Cardiac septum (tissue), 1 donor: ENCODE results near the gene NXF1. TPM values are rescaled to one million over a fixed set of nuclear protein-coding genes. Genes with fewer than 3 reads are reported as not detected.
A peak's percentile ranks its signal among the peaks of the same experiment; 100 is the strongest.
"Not testable (repeated sequence)": the region's sequence is repeated elsewhere in the genome, so short reads cannot be mapped to it uniquely, and the experiment has no call there.

Experiments used
- DNase-seq: peaks from one replicate; pipeline ENCODE4 v3.0.0-alpha.2; 2020; ENCODE audit warnings: low spot score
- intact Hi-C: fragments of 100-400 bp; cut with DNase I; formaldehyde crosslinking; loops from one replicate; pipeline ENCODE4 v1.14.0; 2022
- total RNA-seq: library from RNA; stranded (reverse); fragmentation: NEBNext Ultra II Directional; extraction: Animal tissue kit (Norgen Biotek cat#: 25700); gene quantifications from one replicate; pipeline ENCODE4 v1.2.1, GENCODE V29; 2021
- donor health status: DM: no; HTN: no; CAD: no.

Gene NXF1
- total RNA-seq, 1 donor from 2014 or later: 36.7 TPM

DNA sequence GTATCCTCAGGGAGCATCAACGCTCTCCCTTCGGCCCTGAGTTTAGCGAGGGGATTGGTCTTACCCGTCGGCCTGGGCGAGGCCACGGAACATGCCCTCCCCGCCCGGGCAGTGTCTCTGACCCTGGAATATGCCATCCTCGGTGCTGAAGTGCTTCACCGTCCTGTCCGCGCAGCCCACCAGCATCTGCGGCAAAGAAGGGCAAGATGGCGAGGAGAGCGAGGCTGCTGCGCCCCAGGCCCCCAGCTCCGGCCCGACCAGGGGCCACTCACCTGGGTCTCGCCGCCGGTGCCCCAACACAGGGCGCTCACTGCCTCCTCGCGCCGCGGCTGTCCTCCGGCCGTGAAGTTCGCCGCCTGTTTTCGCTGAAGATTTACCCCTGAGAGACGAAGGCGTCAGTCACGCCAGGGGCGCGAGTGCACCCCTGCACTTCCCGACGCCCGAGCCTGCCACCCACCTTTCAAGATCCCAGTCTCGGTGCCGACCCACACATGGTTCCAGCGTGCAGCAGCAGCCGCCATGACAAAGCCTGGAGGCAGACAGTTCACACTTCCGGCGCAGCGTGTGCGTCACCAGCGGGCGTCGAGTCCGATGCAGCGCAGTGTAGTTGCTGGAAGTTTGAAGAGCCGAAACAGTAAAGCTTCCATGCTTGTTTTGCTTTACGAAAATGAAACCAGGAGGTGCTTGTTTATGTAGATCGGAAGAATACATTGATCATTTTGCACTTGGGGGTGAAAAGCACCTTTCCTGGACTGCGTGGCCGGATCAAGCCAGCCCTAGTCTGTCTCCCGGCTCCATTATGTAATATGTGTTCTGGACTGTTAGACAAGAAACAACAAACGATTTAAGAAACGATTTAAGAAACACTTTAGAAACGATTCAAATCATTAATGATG is 34.1 kb upstream of the NXF1 start, which contains the start of gene WDR74:
TSS of gene WDR74 (minus strand) at position 541 of the 896 bp plus-strand sequence. CDS start at position 521, 20 bp downstream.
- intact Hi-C loops: loop anchor here (2.0 to 5.0 kb wide), 2 partner anchors 52 to 112 kb away; partner anchors contain the start of genes HNRNPUL2, TMEM179B and TTC9C
- peak; percentile 97 for DNase-seq

DNA sequence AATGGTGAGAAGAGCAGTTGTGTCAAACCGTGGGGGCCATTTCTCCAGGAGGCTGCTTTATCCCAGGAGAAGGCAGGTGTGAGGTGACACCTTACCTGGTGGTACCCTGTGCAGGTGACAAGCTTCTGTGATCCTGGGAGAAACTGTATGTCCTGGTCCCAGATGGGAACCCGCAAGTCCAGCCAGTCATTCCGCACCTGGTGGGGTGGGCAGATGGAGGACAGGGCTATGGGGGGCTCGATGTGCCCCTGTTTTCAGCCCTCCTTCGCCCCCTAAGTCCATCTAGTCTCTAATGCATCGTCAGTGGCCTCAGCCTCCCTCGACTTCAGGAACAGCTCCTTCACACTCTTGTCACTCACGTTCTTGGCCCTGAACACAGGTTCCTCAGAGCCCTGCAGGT is 30.1 kb upstream of the NXF1 start:
- no peak for DNase-seq
- intact Hi-C loops: loop anchor here (5.0 kb wide), 1 partner anchor 108 kb away; the partner anchor contains the start of genes HNRNPUL2 and TTC9C

DNA sequence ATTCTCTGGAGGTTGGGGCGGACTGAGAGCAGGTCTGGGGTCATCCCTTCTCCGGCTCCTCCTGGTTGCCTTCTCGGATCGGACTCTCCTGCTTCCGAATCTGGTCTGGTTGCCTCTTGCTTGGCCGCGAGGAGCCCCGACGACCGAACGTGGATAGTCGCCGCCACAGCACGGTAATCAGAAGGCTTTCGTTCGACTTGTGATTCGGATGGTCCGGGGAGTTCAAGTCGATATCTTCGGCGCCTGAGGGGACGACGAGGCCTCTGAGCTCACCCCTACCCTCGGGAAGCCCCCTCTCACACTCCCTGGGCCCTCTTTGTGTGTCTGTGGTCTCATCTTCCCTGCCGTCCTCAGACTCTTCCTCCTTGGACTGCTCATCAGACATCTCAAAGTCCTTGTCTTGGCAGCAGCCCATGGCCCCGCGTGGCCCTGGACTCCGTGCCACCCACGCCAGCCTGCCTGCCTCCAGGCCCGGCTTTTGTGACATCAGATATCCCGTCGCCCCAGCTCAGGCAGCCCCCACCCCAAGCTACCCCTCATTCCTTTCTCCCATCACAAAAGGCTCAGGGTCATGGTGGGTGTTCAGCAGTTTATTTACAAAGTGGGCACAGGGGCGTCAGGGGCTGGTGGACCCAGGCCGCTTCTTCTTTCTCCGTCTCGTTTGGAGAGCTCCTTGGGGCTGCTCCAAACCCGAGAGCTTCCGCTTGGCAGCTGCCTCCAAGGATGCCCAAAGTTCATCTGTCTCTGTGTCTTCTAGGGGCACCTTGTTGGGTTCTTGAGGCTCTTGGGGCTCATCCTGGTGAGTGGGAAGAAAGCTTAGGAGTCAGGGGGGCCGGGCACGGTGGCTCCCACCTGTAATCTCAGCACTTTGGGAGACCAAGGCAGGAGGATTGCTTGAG is 27.3 kb upstream of the NXF1 start, which contains the start of gene TEX54:
TSS of gene TEX54 (minus strand) at position 506 of the 899 bp plus-strand sequence.
- no peak for DNase-seq
- intact Hi-C loops: no loop called here

DNA sequence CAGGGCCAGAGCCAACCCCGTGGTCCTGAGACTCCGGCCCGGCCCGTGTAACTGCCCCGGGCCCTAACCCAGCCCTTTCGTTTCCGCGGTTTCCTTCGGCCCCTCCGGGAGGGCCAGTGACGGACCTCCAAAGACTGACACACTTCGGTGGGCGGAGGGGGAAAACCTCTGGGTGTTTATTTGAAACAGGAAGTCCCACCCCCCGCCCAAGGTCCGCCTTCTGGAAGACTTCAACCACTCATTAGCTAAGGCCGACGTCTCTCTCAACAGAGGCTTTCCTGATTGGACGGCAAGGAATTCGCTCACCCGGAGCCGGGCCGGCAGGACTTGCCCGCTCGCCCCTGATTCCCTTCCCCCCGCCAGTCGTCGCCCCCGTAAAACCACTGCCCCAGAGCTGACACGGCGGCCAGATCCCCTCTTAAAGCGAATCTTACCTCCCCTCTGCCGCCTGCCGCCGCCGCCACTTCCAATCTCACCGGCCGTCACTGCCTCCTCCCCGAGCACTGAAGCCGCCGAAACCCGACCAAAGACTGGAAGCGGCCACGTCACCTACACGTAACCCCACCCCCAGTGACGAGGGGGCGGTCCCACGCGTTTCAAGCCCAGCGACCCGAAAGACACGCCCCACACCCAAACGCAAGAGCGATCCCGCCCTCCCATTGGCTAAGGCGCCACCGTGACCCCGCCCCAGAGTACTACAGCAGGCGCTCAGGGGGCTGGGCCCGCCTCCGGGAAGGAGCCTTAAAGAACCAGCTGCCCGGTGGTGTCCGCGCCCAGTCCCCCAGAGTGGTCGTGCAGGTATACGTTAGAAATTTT is 26.5 kb upstream of the NXF1 start, which contains the start of gene STX5:
TSS of gene STX5 (minus strand) at position 532 of the 816 bp plus-strand sequence. CDS start 808 bp downstream, outside the sequence.
- intact Hi-C loops: no loop called here
- DNase-seq: peak; percentile 100

DNA sequence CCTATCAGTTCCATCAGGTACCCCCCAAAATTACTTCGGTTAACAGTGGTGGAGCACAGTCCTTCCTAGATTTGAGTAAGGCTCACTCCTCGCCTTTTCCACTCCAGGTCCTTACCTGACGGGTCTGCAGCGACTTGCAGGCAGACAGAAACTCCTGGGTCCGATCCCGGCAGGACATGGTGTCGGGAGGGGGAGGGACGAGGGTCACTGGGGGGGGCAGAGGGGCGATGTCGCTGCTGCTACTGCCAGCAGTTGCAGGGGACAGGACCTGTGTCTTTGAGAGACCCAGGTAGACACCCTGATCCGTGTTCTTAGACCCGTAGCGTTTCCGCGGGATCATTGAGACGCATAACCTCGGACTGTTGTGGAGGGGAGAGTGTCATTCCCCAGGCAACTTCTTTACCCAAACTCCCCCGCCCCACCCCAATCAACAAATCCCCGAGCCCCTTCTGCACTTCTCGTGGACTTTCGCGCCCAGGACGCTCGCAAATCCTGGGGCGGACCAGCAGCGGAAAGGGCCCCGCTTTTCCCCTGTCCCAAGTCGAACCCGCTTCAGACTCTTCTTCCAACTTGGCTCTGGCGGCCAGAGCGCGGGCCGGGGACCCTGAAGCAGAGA is 25.8 kb upstream of the NXF1 start:
- intact Hi-C loops: no loop called here
- no peak for DNase-seq

DNA sequence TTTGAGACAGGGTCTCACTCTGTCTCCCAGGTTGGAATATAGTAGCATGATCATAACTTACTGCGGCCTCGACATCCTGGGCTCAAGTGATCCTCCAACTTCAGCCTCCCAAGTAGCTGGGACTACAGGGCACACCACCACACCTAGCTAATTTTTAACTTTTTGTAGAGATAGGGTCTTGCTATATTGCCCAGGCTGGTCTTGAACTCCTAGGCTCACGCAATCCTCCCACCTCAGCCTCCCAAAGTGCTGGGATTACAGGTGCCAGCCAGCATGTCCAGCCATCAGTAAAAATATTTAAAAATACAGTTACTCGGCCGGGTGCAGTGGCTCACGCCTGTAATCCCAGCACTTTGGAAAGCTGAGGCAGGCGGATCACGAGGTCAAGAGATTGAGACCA is 22.9 kb upstream of the NXF1 start:
- intact Hi-C loops, DNase-seq: not testable (repeated sequence)

DNA sequence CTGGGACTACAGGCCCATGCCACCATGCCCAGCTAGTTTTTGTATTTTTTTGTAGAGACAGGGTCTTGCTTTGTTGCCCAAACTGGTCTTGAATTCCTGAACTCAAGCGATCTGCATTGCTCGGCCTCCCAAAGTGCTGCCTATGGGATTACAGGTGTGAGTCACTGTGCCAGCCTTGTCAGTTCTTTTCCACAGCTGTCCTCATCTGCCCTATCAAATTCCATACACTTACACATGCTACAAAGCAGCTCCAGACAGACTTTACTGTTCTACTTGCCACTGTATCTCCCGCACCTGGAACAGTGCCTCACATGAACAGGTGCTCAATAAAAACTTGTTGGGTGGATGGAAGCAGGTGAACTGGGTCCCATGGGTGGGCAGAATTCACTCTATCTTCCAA is 18.4 kb upstream of the NXF1 start:
- no peak for DNase-seq
- intact Hi-C loops: no loop called here

DNA sequence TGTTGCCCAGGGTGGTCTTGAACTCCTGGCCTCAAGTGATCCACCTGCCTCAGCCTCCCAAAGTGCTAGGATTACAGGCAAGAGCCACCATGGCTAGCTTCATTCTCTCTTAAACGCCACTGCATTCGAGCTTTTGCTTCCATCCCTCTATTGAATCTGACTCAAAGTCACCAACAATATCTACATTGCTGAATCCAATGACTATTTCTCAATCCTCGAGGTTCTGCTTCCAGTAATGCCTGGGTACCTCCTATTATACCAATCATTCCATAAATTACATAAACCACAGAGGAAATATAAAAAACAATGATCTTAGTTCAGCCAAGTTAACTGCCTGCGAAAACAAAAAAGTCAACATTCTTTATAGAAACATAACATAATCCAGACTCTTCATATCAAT is 11.9 kb upstream of the NXF1 start:
- intact Hi-C loops: no loop called here
- DNase-seq: no peak

DNA sequence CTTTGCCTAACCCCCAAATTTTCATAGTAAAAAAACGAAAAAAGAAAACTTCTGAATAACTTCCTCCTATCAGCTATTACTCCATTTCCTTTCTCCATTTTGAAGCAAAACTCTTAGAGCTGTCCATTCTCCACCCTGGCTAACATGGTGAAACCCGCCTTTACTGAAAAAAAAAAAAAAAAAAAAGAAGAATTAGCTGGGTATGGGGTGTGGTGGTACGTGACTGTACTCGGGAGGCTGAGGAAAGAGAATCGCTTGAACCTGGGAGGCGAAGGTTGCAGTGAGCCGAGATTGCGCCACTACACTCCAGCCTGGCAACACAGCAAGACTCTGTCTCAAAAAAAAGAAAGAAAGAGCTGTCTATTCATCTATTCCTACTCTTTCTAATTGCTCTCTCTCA is 11.3 kb upstream of the NXF1 start:
- DNase-seq: no peak
- intact Hi-C loops: no loop called here

DNA sequence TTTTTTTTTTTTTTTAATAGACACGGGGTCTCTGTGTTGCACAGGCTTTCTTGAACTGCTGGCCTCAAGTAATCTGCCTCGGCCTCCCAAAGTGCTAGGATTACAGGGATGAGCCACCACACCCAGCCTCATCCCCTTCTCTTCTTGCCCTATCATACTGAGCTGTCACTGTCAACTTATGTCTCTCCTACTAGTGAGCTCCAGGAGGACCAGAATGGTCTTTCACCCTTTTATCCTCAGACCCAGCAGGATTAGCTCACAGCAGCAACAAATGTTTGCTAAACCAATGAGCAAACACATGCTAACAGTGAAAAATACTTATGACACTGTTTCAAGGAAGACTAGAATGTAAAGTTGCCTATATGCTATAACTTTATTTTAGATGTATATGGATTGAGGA is 6.4 kb upstream of the NXF1 start:
- no peak for DNase-seq
- intact Hi-C loops: no loop called here

DNA sequence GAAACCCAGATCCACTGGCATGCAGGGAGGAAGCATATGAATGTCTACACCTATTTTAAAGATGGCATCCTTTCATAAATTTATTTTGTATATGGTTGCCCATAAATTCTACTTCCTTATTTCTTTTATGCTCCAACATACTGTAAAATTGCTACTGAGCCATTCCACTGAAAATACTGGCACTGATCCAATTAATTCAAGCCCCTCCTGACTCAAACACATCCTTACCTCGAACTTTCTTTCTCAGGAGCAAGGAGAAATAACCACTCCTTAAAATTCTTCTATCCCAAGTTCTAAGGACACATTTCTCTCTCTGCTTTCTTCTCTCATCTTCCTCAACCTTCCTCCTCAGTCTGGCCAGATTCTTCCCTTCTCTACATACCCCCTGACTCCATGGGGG is 5.5 kb upstream of the NXF1 start:
- intact Hi-C loops: no loop called here
- no peak for DNase-seq

DNA sequence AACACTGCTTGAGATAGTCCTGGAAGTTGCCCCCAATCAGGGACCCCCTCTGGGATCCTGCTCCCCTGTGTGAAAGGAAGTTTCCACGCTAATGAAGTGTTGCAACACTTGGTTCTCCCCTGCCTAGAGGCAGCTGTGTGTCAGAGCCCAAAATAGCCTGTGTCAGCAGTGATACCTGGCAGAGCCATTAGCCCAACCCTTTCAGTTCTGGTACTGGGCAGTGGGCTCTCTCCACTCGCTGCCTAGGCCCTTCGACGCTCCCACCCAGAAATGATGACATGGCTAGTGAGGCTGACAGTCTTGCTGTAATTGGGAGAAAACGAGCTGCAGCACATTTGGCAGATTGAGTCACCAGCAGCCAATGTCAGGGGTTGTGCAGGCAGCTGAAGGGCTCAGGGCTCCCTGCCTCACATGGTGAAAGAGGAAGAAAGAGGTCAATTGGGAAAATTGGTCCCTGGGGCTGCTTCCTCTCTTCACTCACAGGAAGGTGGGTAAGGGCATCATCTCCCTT is 1.4 kb upstream of the NXF1 start:
- intact Hi-C loops: no loop called here
- DNase-seq: no peak

DNA sequence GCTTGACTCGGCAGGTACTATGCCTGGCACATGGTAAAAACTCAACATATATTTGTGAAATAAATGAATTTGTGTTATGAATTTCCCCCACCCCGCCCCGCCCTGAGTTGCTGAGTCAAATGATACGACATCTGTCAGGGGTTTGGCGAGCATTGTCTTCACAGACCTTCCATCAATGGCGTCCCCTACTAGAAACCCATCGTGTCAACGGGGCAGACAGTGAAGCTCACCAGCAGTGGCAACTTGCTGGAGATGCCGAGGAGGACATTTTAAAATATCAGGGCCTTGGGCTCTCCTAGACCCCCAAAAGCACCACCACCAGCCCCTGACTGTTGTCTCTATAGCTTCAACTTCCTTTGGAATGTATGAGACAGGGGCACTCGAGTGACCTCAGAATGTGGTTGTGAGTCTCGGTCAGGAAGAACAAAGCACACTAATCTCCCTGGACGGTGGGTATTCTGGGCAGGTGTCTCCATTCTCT is 761 bp upstream of the NXF1 start:
- no peak for DNase-seq
- intact Hi-C loops: loop anchor here (1.0 to 2.0 kb wide), 2 partner anchors 14 to 19 kb away; partner anchors contain the start of genes TMEM179B and TMEM223

DNA sequence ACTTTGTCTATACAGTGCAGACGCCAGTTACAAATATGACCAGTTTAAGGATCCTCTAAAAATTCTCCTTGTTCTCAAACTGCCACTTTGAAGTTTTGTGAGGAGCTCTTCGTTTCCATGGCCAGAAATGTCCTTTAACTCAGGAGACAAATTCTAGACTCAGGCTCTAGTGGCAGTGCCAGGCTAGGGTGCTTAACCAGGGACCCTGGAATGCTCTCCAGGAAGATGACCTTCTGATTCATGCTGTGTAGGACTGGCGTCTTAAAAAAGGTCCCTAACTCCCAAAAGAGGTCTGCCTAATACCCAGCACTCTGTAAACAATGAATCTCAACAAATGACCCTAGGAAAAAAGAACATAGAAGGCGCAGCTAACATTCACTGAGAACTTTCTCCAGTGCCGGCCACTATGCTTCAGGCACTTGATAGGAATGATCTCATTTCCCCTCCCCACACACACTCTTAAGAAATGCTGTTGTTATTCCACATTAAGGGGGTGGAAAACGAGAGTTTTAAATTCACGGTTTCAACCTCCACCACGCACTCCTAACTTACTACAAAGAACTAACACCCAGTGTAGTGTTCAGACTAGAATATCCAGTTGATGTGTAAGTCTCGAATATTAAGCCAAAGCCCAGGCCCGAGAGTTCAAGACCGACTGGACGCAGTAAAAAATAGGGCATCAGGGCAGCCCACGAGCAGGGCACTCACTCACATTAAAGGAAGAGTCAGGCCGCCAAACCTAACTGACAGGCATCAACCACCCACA is 747 bp downstream of the NXF1 start:
- intact Hi-C loops: loop anchor here (1.0 to 2.0 kb wide), 2 partner anchors 12 to 18 kb away; partner anchors contain the start of genes TMEM179B and TMEM223

DNA sequence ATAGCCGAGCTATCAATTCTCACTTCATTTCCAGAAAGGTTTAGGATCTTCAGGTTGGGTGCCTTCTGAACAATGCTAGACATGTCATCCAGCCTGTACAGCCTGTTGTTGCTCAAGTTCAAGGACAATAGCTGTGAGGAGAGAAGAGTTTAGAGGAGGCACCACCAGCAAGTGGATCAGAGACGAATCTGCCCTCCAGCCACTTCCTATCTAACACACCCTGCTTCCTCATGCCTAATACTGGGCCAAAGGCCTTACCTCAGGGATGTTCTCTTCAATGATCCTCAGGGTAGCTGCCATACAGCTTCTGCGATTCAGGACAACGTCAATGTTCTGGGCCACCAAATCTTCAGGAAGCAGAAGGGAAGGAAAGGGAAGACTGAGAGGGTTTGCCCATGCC is 4.2 kb downstream of the NXF1 start:
- intact Hi-C loops: no loop called here
- DNase-seq: no peak

More for the DNA sequence above, 747 bp downstream of the NXF1 start:
- no peak for DNase-seq

DNA sequence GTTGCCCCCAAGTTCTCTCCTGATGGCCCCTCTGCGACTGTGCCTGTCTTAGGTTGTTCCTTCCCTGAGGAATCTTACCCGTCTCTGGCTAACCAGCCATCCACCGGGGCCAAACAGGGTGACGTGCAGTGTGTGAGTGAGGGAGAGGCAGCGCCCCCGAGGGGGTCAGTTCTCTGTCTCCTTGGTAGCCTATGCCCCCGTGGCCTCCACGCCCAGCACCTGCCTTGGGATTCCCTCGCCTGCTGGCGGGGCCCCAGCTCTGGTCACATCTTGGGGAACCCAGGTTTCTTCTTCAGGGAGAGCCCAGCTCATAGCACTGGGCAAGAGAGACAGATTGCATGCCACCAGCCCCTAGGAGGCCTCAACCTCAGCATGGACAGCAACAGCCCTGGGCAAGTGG is 5.8 kb downstream of the NXF1 start:
- no peak for DNase-seq
- intact Hi-C loops: no loop called here

DNA sequence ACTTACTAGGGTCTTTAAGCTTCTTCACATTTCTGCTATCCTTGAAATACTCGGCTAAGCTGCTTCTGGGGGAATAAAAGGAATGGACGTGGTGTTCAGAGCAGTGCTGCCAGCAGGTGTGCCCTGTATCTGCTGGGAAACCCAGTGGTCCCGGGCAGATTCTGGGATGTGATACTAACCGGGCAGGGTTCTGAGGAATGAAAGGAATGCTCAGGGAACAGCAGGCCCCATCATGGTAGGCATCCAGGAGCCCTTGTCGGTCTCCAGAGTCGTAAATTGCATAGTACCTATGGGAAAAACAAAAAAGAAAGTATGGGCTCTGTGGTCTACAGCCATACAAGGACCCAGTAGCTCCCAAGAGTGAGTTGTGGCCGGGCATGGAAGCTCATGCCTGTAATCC is 9.0 kb downstream of the NXF1 start:
- no peak for DNase-seq
- intact Hi-C loops: no loop called here
